ENCODE measurements around the gene NHLRC4.
"Not testable (repeated sequence)": the region's sequence is repeated elsewhere in the genome, so short reads cannot be mapped to it uniquely, and the experiment has no call there.

Gene NHLRC4

GRCh38 chr16:583815-584591 lies 17.2 kb downstream of the NHLRC4 start:
- no peak for DNase-seq

GRCh38 chr16:585351-585750 lies 18.5 kb downstream of the NHLRC4 start:
- no peak for DNase-seq

DNA sequence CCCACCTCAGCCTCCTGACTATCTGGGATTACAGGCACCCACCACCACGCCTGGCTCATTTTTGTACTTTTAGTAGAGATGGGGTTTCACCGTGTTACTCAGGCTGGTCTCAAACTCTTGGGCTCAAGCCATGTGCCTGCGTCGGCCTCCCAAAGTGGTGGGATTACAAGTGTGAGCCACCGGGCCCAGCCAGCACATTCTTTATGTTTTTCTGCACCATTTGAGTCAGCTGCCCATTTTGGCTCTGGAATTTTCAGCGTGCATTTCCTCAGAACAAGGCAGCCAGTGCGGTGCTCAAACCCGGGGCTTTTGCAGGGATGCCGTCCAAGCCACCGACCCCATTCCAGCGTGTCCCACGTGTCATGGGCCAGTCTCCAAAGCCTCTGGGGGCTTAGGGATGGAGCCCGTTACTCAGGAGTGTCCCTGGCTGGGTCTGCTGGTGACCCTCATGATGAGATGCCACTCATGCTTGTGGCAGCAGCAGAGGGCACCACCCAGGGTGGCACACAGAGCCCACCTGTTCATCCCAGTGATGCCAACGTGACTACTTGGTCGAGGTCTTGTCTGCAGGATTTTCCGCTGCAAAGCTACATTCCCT lies 19.3 kb downstream of the NHLRC4 start:
- peak; percentile 38 for DNase-seq

GRCh38 chr16:586645-587590 lies 20.1 kb downstream of the NHLRC4 start:
- no peak for DNase-seq

GRCh38 chr16:588639-588888 lies 21.8 kb downstream of the NHLRC4 start:
- DNase-seq = peak; percentile 67

DNA sequence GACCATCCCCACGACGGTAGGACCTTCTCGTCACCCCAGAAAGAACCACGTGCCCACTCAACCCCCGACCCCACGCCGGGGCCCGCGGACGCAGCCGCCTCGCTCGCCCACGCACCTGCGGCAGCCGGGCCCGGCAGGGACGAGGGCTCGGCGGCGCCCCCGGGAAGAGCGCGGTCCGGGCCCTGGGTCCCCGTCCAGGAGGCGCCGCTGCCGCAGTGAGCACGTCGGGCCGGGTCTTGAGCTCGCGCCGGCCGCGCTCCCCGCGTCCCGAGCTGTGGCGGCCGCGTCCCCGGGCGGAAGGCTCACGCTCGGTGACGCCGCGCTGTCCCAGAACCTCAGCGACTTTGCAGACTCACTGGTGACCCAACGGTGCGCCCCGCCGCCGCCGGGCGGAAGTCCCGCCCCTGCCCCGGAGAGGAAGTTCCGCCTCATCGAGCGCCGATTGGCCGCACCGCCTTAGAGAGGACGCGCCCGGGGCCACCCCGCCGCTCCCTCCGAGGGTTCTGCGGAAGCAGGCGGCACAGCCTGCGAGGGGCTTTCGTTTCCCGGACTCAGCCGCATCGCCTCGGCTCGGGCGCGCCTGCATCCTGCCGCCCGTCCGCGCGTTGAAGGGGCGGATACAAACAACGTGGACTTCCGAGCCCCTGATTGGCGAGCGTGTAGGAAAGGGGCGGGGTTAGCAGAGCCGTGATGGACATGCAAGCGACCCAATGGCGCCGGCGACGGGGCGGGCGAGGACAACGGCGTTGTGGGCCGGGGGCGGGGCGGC lies 22.3 kb downstream of the NHLRC4 start:
- peak; percentile 92 for DNase-seq

DNA sequence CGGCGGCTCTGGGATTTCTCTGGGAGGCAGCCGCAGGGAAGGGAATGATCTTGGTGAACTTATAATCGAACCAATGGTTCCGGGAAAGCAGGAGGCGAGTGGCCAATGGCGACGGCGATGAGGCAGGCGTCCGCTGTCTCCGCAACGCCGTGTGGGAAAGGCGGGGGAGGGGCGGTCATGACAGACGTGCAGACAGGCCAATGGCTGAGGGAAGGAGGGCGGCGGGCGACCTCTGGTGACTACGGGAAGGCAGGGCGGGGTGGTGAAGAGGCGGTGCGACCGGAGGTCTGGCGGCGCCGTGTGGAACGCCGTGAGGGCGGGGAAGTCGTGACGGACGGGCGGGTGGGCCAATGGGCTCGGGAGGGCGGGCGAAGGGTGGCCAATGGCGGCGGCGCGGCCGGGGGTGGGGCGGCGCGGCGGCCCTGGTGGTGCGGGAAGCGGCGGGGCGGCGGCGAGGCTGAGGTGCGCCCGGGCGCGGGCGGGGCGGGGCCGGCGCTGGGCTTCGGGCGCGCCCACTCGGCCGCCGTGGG lies 22.9 kb downstream of the NHLRC4 start, which contains the start of gene RAB40C:
TSS of gene RAB40C (plus strand) at position 409 of the 530 bp plus-strand sequence. CDS start 226 bp downstream, outside the sequence.
- DNase-seq = peak; percentile 96

GRCh38 chr16:590188-590814 lies 23.5 kb downstream of the NHLRC4 start:
- peak; percentile 43 for DNase-seq

GRCh38 chr16:590815-591200 lies 24.0 kb downstream of the NHLRC4 start:
- DNase-seq = no peak

- DNase-seq = peak; percentile 41
Measured at GRCh38 chr16:591231-591630, 24.4 kb downstream of the NHLRC4 start.

- DNase-seq = no peak
Measured at GRCh38 chr16:591892-592517, 25.2 kb downstream of the NHLRC4 start.

DNA sequence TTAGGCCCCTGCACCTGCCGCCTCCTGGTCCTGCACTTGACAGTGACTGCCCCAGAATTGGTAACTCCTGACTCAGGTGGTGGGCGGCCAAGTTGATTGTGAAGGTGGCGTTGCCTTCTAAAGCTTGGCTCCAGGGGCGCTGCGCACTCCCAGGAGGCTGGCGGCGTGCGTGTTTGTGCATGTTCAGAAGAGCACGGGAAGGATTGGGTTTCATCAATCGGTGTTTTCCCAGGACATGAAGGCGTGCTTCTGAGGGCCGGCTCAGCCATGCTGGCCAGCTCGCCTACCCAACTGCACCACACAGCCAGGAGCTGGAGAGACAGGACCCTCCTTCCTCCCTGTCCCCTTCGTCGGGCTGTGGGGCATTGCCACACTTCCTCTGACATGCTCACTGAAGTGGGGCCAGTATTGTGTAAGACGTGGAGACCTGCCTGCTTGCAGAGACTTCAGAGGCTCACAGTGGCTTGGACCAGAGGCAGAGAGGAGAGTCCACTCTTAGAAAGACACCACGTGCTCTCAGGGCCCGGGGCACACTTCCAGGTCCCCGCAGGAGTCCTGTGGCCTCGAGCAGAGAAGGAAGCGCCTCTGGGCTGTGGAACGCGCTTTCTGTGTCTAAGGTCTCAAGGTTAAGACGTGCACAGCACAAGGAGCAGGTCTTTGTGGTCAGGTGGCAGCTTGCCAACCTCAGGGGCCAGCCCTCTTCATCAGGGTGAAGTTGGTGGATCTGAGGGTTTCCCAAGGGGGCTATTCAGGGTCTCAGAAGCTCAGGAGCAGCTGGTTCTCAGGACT lies 25.9 kb downstream of the NHLRC4 start:
- DNase-seq = no peak

DNA sequence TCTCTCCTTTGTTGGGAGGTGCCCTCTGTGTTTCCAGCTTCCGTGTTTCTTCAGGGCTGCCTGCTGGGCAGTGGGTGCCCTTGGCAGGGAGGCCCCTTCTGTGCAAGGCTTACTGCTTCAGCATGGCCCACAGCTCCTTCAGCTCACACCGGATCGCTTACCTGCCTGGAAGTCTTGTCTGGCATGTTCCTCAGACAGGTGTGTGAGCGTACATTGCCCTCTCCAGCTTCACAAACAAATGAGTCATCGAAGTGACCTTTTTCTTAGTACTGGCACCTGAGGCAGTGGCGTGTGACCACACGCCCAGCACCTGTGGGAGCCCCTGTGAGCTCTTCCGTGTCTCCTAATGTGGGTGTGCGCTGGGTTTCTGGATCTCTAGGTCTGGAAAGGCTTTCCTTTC lies 26.6 kb downstream of the NHLRC4 start:
- DNase-seq = no peak

DNA sequence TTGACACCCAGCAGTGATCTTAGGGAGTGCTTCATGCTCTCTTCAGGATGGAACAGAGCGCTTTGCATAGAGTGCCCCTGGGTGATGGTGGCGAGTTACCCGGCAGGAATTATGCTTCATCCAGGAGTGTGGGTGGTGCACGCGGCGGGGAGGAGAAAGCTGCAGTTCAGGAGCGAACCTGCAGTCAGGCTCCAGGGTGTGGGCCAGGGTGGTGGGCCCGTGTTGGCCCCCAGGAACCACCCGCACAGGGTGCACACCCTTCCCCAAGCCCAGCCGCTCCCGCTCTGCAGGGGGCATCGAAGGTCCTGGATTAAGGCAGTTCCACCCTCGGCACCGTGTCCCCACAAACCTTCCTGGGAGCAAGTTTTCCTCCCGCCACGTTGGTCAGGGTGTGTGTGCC lies 27.0 kb downstream of the NHLRC4 start:
- DNase-seq = no peak

- no peak for DNase-seq
Measured at GRCh38 chr16:595094-595528, 28.3 kb downstream of the NHLRC4 start.

DNA sequence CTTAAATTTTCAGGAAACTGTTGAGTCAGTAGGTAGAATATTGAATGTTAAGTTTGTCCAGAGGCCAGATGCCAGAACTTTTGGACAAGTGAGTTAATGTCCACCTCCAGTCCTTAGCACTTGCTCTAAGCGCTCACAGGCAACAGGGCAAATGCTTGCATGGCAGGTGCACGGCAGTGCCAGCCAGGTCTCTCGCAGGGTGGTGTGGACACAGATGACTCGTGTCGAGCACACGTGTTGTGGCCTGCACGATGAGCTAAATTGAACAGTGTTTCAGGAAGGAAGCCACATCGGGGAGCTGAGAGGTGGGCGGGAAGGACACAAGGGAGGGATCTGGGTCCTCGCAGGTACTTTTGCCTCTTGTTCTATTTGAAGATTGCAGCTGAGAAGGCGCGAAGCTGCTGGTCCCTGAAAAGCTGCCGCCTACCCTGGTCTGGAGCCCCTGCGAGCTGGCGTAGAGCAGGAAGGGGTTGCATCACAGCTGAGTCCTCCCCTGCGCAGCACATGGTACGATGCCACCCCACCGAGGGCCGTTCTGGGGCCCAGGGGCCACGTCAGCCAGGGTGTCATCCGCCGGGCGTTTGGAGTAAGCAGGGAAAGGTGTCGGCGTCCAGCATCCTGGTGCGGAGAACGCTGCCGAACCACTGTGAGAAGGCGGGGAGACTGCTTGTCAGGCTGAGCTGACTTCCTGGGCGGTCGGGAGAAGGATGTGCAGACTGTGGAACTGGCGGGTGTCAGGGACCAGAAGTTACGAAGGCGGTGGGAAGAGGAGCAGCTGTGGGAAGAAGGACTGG lies 29.3 kb downstream of the NHLRC4 start:
- no peak for DNase-seq

DNA sequence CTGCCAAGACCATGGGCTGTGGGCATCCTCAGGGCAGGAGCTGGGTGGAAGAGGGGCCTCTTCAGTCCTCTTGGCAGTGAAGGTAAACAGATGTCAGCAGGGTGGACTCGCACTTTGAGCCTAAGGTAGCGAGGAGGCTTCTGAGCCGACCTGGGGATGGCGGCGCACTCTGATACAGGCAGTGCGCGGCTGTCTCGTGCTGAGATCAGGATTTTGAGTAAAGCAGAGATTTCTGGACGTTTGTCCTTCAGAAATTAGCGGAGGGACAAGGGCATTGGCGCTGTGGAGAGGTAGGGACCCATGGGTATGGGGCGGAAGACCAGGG lies 29.9 kb downstream of the NHLRC4 start:
- DNase-seq = no peak

- not testable (repeated sequence) for DNase-seq
Measured at GRCh38 chr16:597655-598054, 30.9 kb downstream of the NHLRC4 start.

- DNase-seq = no peak
Measured at GRCh38 chr16:598823-599739, 32.3 kb downstream of the NHLRC4 start.

Data from fibroblast of skin of back (primary cell).